Measurements from ENCODE around the gene XRCC6.

DNA sequence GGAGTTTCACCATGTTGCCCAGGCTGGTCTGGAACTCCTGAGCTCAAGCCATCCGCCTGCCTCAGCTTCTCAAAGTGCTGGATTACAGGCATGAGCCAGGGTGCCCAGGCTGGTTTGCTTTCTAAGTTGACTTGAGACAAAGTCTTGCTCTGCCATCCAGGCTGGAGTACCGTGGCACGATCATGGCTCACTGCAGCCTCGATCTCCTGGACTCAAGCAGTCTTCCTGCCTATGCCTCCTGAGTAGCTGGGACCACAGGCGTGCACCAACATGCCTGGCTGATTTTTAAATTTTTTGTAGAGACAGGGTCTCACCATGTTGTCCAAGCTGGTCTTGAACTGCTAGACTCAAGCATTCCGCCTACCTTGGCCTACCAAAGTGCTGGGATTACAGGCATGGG is 36.6 kb downstream of the XRCC6 start:
- TF ChIP-seq, protein P1, sequence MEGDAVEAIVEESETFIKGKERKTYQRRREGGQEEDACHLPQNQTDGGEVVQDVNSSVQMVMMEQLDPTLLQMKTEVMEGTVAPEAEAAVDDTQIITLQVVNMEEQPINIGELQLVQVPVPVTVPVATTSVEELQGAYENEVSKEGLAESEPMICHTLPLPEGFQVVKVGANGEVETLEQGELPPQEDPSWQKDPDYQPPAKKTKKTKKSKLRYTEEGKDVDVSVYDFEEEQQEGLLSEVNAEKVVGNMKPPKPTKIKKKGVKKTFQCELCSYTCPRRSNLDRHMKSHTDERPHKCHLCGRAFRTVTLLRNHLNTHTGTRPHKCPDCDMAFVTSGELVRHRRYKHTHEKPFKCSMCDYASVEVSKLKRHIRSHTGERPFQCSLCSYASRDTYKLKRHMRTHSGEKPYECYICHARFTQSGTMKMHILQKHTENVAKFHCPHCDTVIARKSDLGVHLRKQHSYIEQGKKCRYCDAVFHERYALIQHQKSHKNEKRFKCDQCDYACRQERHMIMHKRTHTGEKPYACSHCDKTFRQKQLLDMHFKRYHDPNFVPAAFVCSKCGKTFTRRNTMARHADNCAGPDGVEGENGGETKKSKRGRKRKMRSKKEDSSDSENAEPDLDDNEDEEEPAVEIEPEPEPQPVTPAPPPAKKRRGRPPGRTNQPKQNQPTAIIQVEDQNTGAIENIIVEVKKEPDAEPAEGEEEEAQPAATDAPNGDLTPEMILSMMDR (IDR thresholded peaks at IDR 0.05), result no peak
- no peak for TF ChIP-seq ZFX (IDR thresholded peaks at IDR 0.05; ENCODE audit: borderline replicate concordance)

Data from 22Rv1 (cell line).